ENCODE data around the gene C19orf81.
A peak's percentile ranks its signal among the peaks of the same experiment; 100 is the strongest.

Gene C19orf81

DNA sequence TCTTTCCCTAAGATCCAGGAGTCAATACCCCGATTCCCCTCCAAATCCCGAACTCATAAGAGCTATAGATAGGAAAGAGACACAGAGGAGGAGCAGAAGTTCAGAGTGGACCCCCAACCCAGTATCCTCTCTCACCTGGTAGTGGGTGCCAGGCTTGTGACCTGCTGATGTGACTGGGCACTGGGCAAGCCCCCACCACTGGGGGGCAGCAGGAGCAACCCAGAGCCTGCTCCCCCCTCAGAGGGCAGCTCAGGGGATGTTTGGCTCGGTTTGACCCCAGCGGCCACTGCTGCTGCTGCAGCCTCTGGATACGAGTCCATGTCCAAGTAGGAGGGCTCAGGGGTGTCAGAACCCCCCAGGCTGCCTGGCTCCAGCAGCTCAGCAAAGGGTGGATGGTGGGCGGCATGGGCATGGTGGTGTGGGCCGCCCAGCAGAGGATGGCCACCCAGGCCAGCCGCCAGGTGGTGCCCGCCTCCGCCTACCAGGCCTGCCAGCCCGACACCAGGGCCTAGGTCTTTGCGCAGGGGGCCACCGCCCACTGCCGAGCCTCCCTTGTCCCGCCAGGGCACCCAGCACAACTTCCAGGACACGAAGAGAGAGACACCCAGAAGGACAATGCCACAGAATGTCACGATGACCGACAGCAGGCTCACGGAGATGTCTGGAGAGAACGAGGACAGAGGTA, 17.0 kb upstream of the C19orf81 start:
- Histone ChIP-seq H4K91ac (ENCODE audit: low read depth, low read length) (no peak overlapping the region), H3K36me3 (ENCODE audit: control insufficient read depth in 1 of 2, insufficient read depth in 2 of 2, low read length in 2 of 2) (no peaks in the 10 kb centered on the region), H3K4me2 (ENCODE audit: low read length) (no peak overlapping the region), H3K27ac (ENCODE audit: low read depth, low read length) (no peak overlapping the region), H2AK5ac (ENCODE audit: low read length) (no peak overlapping the region), H2BK120ac (ENCODE audit: insufficient read depth, low read length, poor library complexity) (no peak overlapping the region), H3K9me3 (ENCODE audit: insufficient read depth, low read depth, low read length) (peaks cover 16% of the 10 kb centered on the region), H3K23ac (ENCODE audit: low read length) (no peak overlapping the region), H3K79me1 (ENCODE audit: low read length) (no peaks in the 10 kb centered on the region), H3K4me1 (ENCODE audit: control insufficient read depth in 1 of 2, insufficient read depth in 2 of 2, low read length in 2 of 2) (no peaks in the 10 kb centered on the region), H3K79me2 (ENCODE audit: control insufficient read depth, insufficient read depth, low read length, poor library complexity) (no peaks in the 10 kb centered on the region), H4K12ac (ENCODE audit: low read depth, low read length) (no peak overlapping the region), H3K4me3 (ENCODE audit: low read depth, low read length) (no peak overlapping the region), H2BK12ac (ENCODE audit: low read length) (no peak overlapping the region), H3K14ac (ENCODE audit: low read length) (no peak overlapping the region), H3K9ac (ENCODE audit: low read length) (no peak overlapping the region), H3K4ac (ENCODE audit: low read depth, low read length) (no peak overlapping the region), H3K18ac (ENCODE audit: low read length) (no peak overlapping the region), H3K27me3 (ENCODE audit: insufficient read depth, low read length) (peaks cover 1% of the 10 kb centered on the region), H2BK5ac (ENCODE audit: low read depth, low read length, poor library complexity) (no peak overlapping the region), H4K8ac (ENCODE audit: low read depth, low read length) (no peak overlapping the region), H2AFZ (ENCODE audit: insufficient read depth, low read length, poor library complexity) (no peak overlapping the region)
- DNase-seq, result no peak
- no CpG with 5 or more reads among the region's 20 CpGs for WGBS (ENCODE audit: extremely low coverage, insufficient coverage, insufficient read length)

DNA sequence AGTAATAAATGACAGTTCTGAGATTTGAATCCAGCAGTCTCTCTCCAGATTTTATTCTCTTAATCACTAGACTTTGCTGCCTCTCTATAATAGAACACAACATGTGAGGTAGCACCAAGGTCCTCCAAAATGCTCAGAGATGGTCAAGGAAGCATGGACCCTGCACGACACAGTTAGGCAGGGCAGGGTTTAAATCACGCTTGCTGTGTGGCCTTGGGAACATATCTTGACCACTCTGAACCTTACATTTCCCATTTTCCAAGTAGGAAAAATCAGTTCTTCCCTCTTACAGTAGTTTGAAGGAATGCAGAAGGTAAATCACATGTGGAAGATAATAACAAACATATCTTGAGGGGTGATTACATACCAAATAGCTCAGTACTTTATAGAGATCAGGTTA, 15.9 kb upstream of the C19orf81 start:
- Histone ChIP-seq H2AFZ (ENCODE audit: insufficient read depth, low read length, poor library complexity) (no peak overlapping the region), H4K91ac (ENCODE audit: low read depth, low read length) (no peak overlapping the region), H3K4me2 (ENCODE audit: low read length) (no peak overlapping the region), H3K23ac (ENCODE audit: low read length) (no peak overlapping the region), H3K4me3 (ENCODE audit: low read depth, low read length) (no peak overlapping the region), H3K79me2 (ENCODE audit: control insufficient read depth, insufficient read depth, low read length, poor library complexity) (no peaks in the 10 kb centered on the region), H4K12ac (ENCODE audit: low read depth, low read length) (no peak overlapping the region), H3K4me1 (ENCODE audit: control insufficient read depth in 1 of 2, insufficient read depth in 2 of 2, low read length in 2 of 2) (no peaks in the 10 kb centered on the region), H3K18ac (ENCODE audit: low read length) (no peak overlapping the region), H2BK5ac (ENCODE audit: low read depth, low read length, poor library complexity) (no peak overlapping the region), H4K8ac (ENCODE audit: low read depth, low read length) (no peak overlapping the region), H2AK5ac (ENCODE audit: low read length) (no peak overlapping the region), H3K14ac (ENCODE audit: low read length) (no peak overlapping the region), H2BK12ac (ENCODE audit: low read length) (no peak overlapping the region), H2BK120ac (ENCODE audit: insufficient read depth, low read length, poor library complexity) (no peak overlapping the region), H3K4ac (ENCODE audit: low read depth, low read length) (no peak overlapping the region), H3K9ac (ENCODE audit: low read length) (no peak overlapping the region), H3K9me3 (ENCODE audit: insufficient read depth, low read depth, low read length) (peaks cover 16% of the 10 kb centered on the region), H3K27ac (ENCODE audit: low read depth, low read length) (no peak overlapping the region), H3K36me3 (ENCODE audit: control insufficient read depth in 1 of 2, insufficient read depth in 2 of 2, low read length in 2 of 2) (no peaks in the 10 kb centered on the region), H3K27me3 (ENCODE audit: insufficient read depth, low read length) (peaks cover 1% of the 10 kb centered on the region), H3K79me1 (ENCODE audit: low read length) (no peaks in the 10 kb centered on the region)
- DNase-seq, result no peak
- no CpG with 5 or more reads among the region's 2 CpGs for WGBS (ENCODE audit: extremely low coverage, insufficient coverage, insufficient read length)

DNA sequence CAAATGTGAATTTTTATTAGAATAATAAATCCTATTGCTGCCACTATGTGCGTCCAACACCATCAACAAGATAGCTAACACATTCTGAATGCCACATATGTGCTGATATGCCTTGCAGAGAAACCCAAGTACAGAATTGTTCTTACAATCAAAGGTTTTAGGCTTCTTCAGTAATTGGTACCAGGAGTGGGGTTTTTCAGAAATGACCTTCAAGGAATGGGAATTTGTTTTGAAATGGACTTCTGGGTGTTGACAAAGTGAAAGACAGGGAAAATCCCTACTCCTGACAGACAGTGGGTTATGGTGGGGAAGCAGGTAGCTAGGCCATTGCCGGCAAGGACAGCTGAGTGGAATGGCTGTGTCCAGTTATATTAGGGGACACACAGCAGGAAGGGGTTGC, 15.3 kb upstream of the C19orf81 start:
- no peak overlapping the region for H2AFZ ChIP-seq (ENCODE audit: insufficient read depth, low read length, poor library complexity)
- no peak overlapping the region for H2AK5ac ChIP-seq (ENCODE audit: low read length)
- no peak overlapping the region for H2BK12ac ChIP-seq (ENCODE audit: low read length)
- no peak overlapping the region for H3K23ac ChIP-seq (ENCODE audit: low read length)
- peaks cover 1% of the 10 kb centered on the region for H3K27me3 ChIP-seq (ENCODE audit: insufficient read depth, low read length)
- no peak overlapping the region for H3K14ac ChIP-seq (ENCODE audit: low read length)
- H3K9me3 ChIP-seq (ENCODE audit: insufficient read depth, low read depth, low read length), result peaks cover 16% of the 10 kb centered on the region
- no peak overlapping the region for H4K91ac ChIP-seq (ENCODE audit: low read depth, low read length)
- H3K79me1 ChIP-seq (ENCODE audit: low read length), result no peaks in the 10 kb centered on the region
- H4K8ac ChIP-seq (ENCODE audit: low read depth, low read length), result no peak overlapping the region
- DNase-seq, result no peak
- H2BK5ac ChIP-seq (ENCODE audit: low read depth, low read length, poor library complexity), result no peak overlapping the region
- H3K79me2 ChIP-seq (ENCODE audit: control insufficient read depth, insufficient read depth, low read length, poor library complexity), result no peaks in the 10 kb centered on the region
- WGBS (ENCODE audit: extremely low coverage, insufficient coverage, insufficient read length), result no CpG with 5 or more reads among the region's 2 CpGs
- H3K9ac ChIP-seq (ENCODE audit: low read length), result no peak overlapping the region
- H3K18ac ChIP-seq (ENCODE audit: low read length), result no peak overlapping the region
- H3K36me3 ChIP-seq (ENCODE audit: control insufficient read depth in 1 of 2, insufficient read depth in 2 of 2, low read length in 2 of 2), result no peaks in the 10 kb centered on the region
- H3K4me1 ChIP-seq (ENCODE audit: control insufficient read depth in 1 of 2, insufficient read depth in 2 of 2, low read length in 2 of 2), result no peaks in the 10 kb centered on the region
- H2BK120ac ChIP-seq (ENCODE audit: insufficient read depth, low read length, poor library complexity), result no peak overlapping the region
- H3K4ac ChIP-seq (ENCODE audit: low read depth, low read length), result no peak overlapping the region
- no peak overlapping the region for H3K4me2 ChIP-seq (ENCODE audit: low read length)
- no peak overlapping the region for H4K12ac ChIP-seq (ENCODE audit: low read depth, low read length)
- H3K4me3 ChIP-seq (ENCODE audit: low read depth, low read length), result no peak overlapping the region
- H3K27ac ChIP-seq (ENCODE audit: low read depth, low read length), result no peak overlapping the region

- no peak overlapping the region for H3K4me2 ChIP-seq (ENCODE audit: low read length)
- peaks cover 1% of the 10 kb centered on the region for H3K27me3 ChIP-seq (ENCODE audit: insufficient read depth, low read length)
- no peak overlapping the region for H3K14ac ChIP-seq (ENCODE audit: low read length)
- no peak overlapping the region for H4K12ac ChIP-seq (ENCODE audit: low read depth, low read length)
- no peaks in the 10 kb centered on the region for H3K36me3 ChIP-seq (ENCODE audit: control insufficient read depth in 1 of 2, insufficient read depth in 2 of 2, low read length in 2 of 2)
- WGBS (ENCODE audit: extremely low coverage, insufficient coverage, insufficient read length), result no CpG with 5 or more reads among the region's 5 CpGs
- H4K91ac ChIP-seq (ENCODE audit: low read depth, low read length), result no peak overlapping the region
- no peak overlapping the region for H2BK5ac ChIP-seq (ENCODE audit: low read depth, low read length, poor library complexity)
- no peak overlapping the region for H3K27ac ChIP-seq (ENCODE audit: low read depth, low read length)
- peak overlapping the region; percentile 32 for H3K23ac ChIP-seq (ENCODE audit: low read length)
- H3K4ac ChIP-seq (ENCODE audit: low read depth, low read length), result no peak overlapping the region
- H3K9me3 ChIP-seq (ENCODE audit: insufficient read depth, low read depth, low read length), result peaks cover 16% of the 10 kb centered on the region
- H3K4me1 ChIP-seq (ENCODE audit: control insufficient read depth in 1 of 2, insufficient read depth in 2 of 2, low read length in 2 of 2), result peaks cover 0 to 2% of the 10 kb centered on the region in 2 experiments
- H2AFZ ChIP-seq (ENCODE audit: insufficient read depth, low read length, poor library complexity), result no peak overlapping the region
- H2BK120ac ChIP-seq (ENCODE audit: insufficient read depth, low read length, poor library complexity), result no peak overlapping the region
- DNase-seq, result no peak
- no peak overlapping the region for H2BK12ac ChIP-seq (ENCODE audit: low read length)
- no peak overlapping the region for H3K4me3 ChIP-seq (ENCODE audit: low read depth, low read length)
- no peaks in the 10 kb centered on the region for H3K79me2 ChIP-seq (ENCODE audit: control insufficient read depth, insufficient read depth, low read length, poor library complexity)
- no peaks in the 10 kb centered on the region for H3K79me1 ChIP-seq (ENCODE audit: low read length)
- no peak overlapping the region for H4K8ac ChIP-seq (ENCODE audit: low read depth, low read length)
- H3K9ac ChIP-seq (ENCODE audit: low read length), result no peak overlapping the region
- H2AK5ac ChIP-seq (ENCODE audit: low read length), result no peak overlapping the region
- H3K18ac ChIP-seq (ENCODE audit: low read length), result no peak overlapping the region
Measured at GRCh38 chr19:50636317-50637085, 12.7 kb upstream of the C19orf81 start.
